GM12891 (cell line): ENCODE measurements around the gene TSHZ2.

ENCODE experiments used
- POLR2A ChIP-seq: IDR thresholded peaks from 2 replicates; pipeline ENCODE4 v1.6.1; 2011; ENCODE audit warnings: low read depth, low read length, control low read depth
- POLR2AphosphoS5 ChIP-seq: IDR thresholded peaks from 2 replicates; pipeline ENCODE4 v1.6.1; 2011; ENCODE audit warnings: low read depth, low read length, control low read depth
- POU2F2 ChIP-seq: IDR thresholded peaks from 2 replicates; pipeline ENCODE4 v1.6.1; 2011; ENCODE audit warnings: low read depth, mild to moderate bottlenecking, control low read depth, low read length, moderate library complexity
- TAF1 ChIP-seq: IDR thresholded peaks from 2 replicates; pipeline ENCODE4 v1.6.1; 2011; ENCODE audit warnings: low read depth, low read length, control low read depth

GRCh38 chr20:53324816-53325215, 352.7 kb downstream of the TSHZ2 start:
- no peak for TF ChIP-seq POLR2A
- no peak for TF ChIP-seq POU2F2
- TF ChIP-seq POLR2AphosphoS5: no peak
- TF ChIP-seq TAF1: no peak
